A549 (cell line): ENCODE data around the gene PEAK3. TPM values are rescaled to one million over a fixed set of nuclear protein-coding genes. Genes with fewer than 3 reads are reported as not detected.

Source experiments
- ATAC-seq, 2 experiments: fragments of 200-7000 bp in 1 of 2; fragments of >200 bp in 1 of 2; cut with Nextera tagmentation in 1 of 2; cut with Tn5 transposase in 1 of 2; 3 replicates each; pipeline versions ENCODE4 v1.8.0 to v1.9.1; 2018 to 2020; ENCODE audit warnings: mild to moderate bottlenecking in 1 of 2, moderate library complexity in 1 of 2
- CTCF ChIA-PET: fragments of 300-600 bp; sonication (Branson Sonifier 250); formaldehyde crosslinking; extraction: SDS; loops from one replicate; lab custom pipeline; 2021; ENCODE audit warnings: antibody characterized with exemption, inconsistent platforms; lab: Yijun Ruan, JAX
- POLR2A ChIA-PET: fragments of 350-600 bp; formaldehyde crosslinking; extraction: SDS; loops from one replicate; lab custom pipeline; 2021; ENCODE audit warnings: antibody characterized with exemption, inconsistent platforms; lab: Yijun Ruan, JAX
- DNase-seq, 2 experiments: peaks; one replicate each; pipeline versions ENCODE4 v3.0.0 to v3.0.0-alpha.2; 2011 to 2016; ENCODE audit warnings: low read depth in 1 of 2, low spot score in 1 of 2
- FAIRE-seq: peaks from 2 replicates; lab custom pipeline; 2011; peaks lifted over from hg19 to GRCh38; lab: Jason Lieb, UNC
- H3K27ac ChIP-seq, 2 experiments: fragments of >200 bp; sonication (Bioruptor Twin); formaldehyde crosslinking; 3 replicates each; pipeline ENCODE4 v1.5.1; 2016 to 2017
- H3K4me1 ChIP-seq: fragments of >200 bp; sonication (Bioruptor Twin); formaldehyde crosslinking; 3 replicates; pipeline ENCODE4 v1.6.1; 2016
- H3K4me2 ChIP-seq: fragments of >200 bp; sonication (Bioruptor Twin); formaldehyde crosslinking; 3 replicates; pipeline ENCODE4 v1.6.1; 2016
- H3K4me3 ChIP-seq: fragments of >200 bp; sonication (Bioruptor Twin); formaldehyde crosslinking; 3 replicates; pipeline ENCODE4 v1.5.1; 2016
- H3K9me3 ChIP-seq: fragments of >200 bp; sonication (Bioruptor Twin); formaldehyde crosslinking; 3 replicates; pipeline ENCODE4 v1.6.1; 2016
- ATOH8 ChIP-seq: fragments of 250-450 bp; sonication (Bioruptor Pico); IDR thresholded peaks from 2 replicates; pipeline ENCODE4 v1.5.0; 2020; ENCODE audit warnings: low read depth, mild to moderate bottlenecking, moderate library complexity
- BHLHE40 ChIP-seq: IDR thresholded peaks from 2 replicates; pipeline ENCODE4 v1.6.1; 2012; ENCODE audit warnings: low read depth, low read length, inconsistent platforms
- CHD2 ChIP-seq: fragments of 150-350 bp; IDR thresholded peaks from 2 replicates; pipeline ENCODE4 v1.6.1; 2014; ENCODE audit warnings: low read length; ENCODE audit not compliant: partially characterized antibody
- EHMT2 ChIP-seq: fragments of 200-600 bp; sonication (generic); IDR thresholded peaks from 2 replicates; pipeline ENCODE4 v1.6.1; 2016; ENCODE audit warnings: antibody characterized with exemption, low read depth, mild to moderate bottlenecking, moderate library complexity
- FOSB ChIP-seq: fragments of 250-450 bp; sonication (Bioruptor Pico); IDR thresholded peaks from 2 replicates; pipeline ENCODE4 v1.5.0; 2020; ENCODE audit warnings: mild to moderate bottlenecking, moderate library complexity
- GATA3 ChIP-seq: IDR thresholded peaks from 2 replicates; pipeline ENCODE4 v1.6.1; 2012; ENCODE audit warnings: borderline replicate concordance
- HDAC2 ChIP-seq: fragments of 200-600 bp; sonication (generic); IDR thresholded peaks from 2 replicates; pipeline ENCODE4 v1.6.1; 2016
- HEYL ChIP-seq: fragments of 250-450 bp; sonication (Bioruptor Pico); IDR thresholded peaks from 2 replicates; pipeline ENCODE4 v1.8.0; 2021; ENCODE audit warnings: mild to moderate bottlenecking, moderate library complexity
- HOXA7 ChIP-seq: fragments of 250-450 bp; sonication (Bioruptor Pico); IDR thresholded peaks from 2 replicates; pipeline ENCODE4 v1.5.0; 2020; ENCODE audit warnings: mild to moderate bottlenecking, moderate library complexity
- HOXB5 ChIP-seq: fragments of 250-450 bp; sonication (Bioruptor Pico); IDR thresholded peaks from 2 replicates; pipeline ENCODE4 v1.5.0; 2020; ENCODE audit warnings: mild to moderate bottlenecking, moderate library complexity
- KDM5A ChIP-seq: fragments of 200-600 bp; sonication (generic); IDR thresholded peaks from 2 replicates; pipeline ENCODE4 v1.6.1; 2016; ENCODE audit warnings: antibody characterized with exemption, mild to moderate bottlenecking
- NPAS2 ChIP-seq: fragments of 250-450 bp; sonication (Bioruptor Pico); IDR thresholded peaks from 2 replicates; pipeline ENCODE4 v1.8.0; 2022; ENCODE audit warnings: mild to moderate bottlenecking, moderate library complexity, borderline replicate concordance
- PHF8 ChIP-seq: fragments of 200-600 bp; sonication (generic); IDR thresholded peaks from 2 replicates; pipeline ENCODE4 v1.6.1; 2016; ENCODE audit warnings: low read depth, mild to moderate bottlenecking, antibody characterized with exemption, moderate library complexity, borderline replicate concordance
- RARB ChIP-seq: fragments of 250-450 bp; sonication (Bioruptor Pico); IDR thresholded peaks from 2 replicates; pipeline ENCODE4 v1.8.0; 2021; ENCODE audit warnings: mild to moderate bottlenecking, moderate library complexity
- RNF2 ChIP-seq: fragments of 200-600 bp; sonication (generic); IDR thresholded peaks from 2 replicates; pipeline ENCODE4 v1.6.1; 2016; ENCODE audit warnings: low read depth, mild to moderate bottlenecking, antibody characterized with exemption, moderate library complexity, borderline replicate concordance
- SMC3 ChIP-seq: fragments of >200 bp; sonication (Bioruptor Twin); formaldehyde crosslinking; IDR thresholded peaks from 3 replicates; pipeline ENCODE4 v1.6.1; 2018; ENCODE audit warnings: inconsistent platforms
- TP53 ChIP-seq: fragments of 250-450 bp; sonication (Bioruptor Pico); IDR thresholded peaks from 2 replicates; pipeline ENCODE4 v1.5.0; 2021; ENCODE audit warnings: mild to moderate bottlenecking, moderate library complexity
- ZC3H11A ChIP-seq: fragments of 450-650 bp; IDR thresholded peaks from 2 replicates; pipeline ENCODE4 v1.6.1; 2014; ENCODE audit warnings: antibody characterized with exemption, mild to moderate bottlenecking
- WGBS: methylation state at CpG from one replicate; pipeline ENCODE4 v1.1.6; 2017; ENCODE audit errors: missing lambda C conversion rate; 5-methylcytosine and 5-hydroxymethylcytosine counted together
- polyA plus RNA-seq, 4 experiments: library from polyadenylated mRNA; depleted of rRNA in 3 of 4; stranded (reverse); fragments of >200 nt; fragmentation: RNase III in 1 of 4; extraction: RNeasy Plus Mini Kit Qiagen cat#74134 plus additional on column Dnase treatment in 1 of 4; gene quantifications; 2 replicates in 3 of 4; 3 replicates in 1 of 4; pipeline ENCODE4 v1.2.3, GENCODE V29; 2011 to 2017
- TF ChIP-seq, protein P1 (sequence below): fragments of 250-450 bp; sonication (Bioruptor Pico); IDR thresholded peaks from 2 replicates; pipeline ENCODE4 v1.5.0; 2021; ENCODE audit warnings: mild to moderate bottlenecking, moderate library complexity, borderline replicate concordance
- TF ChIP-seq, protein P2 (sequence below): fragments of 200-600 bp; sonication (generic); IDR thresholded peaks from 2 replicates; pipeline ENCODE4 v1.6.1; 2016; ENCODE audit warnings: antibody characterized with exemption, mild to moderate bottlenecking, moderate library complexity

Gene PEAK3
- polyA plus RNA-seq, 2 of the 4 experiments (the other 2 are of a cell fraction): not detected

GRCh38 chr19:2325281-2326046, 43.5 kb upstream of the PEAK3 start:
- TF ChIP-seq PHF8 (no peak), NPAS2 (CRISPR knock-in tag) (no peak), HOXB5 (no peak), HOXA7 (CRISPR knock-in tag) (no peak), EHMT2 (no peak), GATA3 (no peak)
- no peak for DNase-seq
- Histone ChIP-seq H3K4me1 (peaks cover 19% of the 10 kb centered on the region), H3K4me2 (no peak overlapping the region), H3K4me3 (no peak overlapping the region), H3K27ac (no peak overlapping the region), H3K9me3 (no peaks in the 10 kb centered on the region)
- 91% methylated on average over 13 of the region's 29 CpGs for WGBS
- no peak for ATAC-seq
- no peak for FAIRE-seq
- CTCF ChIA-PET: interaction anchor here (0.9 to 2.3 kb wide), 2 partner anchors 10 to 169 kb away, joined by 3 to 6 read pairs; no protein-coding TSS in a partner anchor
- POLR2A ChIA-PET: no interaction called here

DNA sequence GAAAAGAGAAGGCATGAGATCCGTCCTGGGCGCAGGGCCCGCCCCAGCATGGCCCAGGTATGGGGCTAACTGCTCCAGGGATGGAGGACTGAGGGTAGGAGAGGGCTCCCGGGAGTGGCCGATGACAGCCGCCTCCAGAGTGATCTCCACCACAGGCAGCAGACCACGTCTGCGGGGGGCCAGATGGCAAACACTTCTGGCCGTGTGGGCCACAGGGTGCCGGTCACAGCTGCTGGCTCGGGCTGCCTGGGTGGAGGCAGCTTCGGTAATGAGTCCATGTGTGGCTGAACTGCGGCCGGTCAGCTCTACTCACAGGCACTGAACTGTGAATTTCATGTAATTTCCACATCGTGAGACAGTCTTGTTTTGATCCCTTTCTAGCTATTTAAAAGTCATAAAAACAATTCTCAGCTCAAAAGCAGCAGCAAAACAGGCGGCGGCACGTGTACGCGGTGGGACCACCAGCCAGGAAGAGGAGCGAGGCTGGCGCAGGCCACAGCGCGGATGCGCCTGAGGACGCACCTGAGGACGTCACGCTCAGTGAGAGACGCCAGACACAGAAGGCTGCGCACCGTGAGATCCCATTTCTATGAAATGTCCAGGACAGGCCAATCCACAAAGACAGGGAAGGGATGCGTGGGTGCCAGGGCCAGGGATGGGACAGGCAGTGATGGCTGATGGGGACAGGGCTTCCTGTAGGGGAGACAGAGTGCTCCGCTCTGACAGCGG, 42.4 kb upstream of the PEAK3 start:
- no peak for DNase-seq
- POLR2A ChIA-PET: no interaction called here
- CTCF ChIA-PET: no interaction called here

More for the DNA sequence above, 42.4 kb upstream of the PEAK3 start:
- Histone ChIP-seq H3K4me1 (peaks cover 9% of the 10 kb centered on the region), H3K4me2 (no peak overlapping the region), H3K4me3 (no peak overlapping the region), H3K9me3 (no peaks in the 10 kb centered on the region), H3K27ac (no peak overlapping the region)
- WGBS: 95% methylated on average over 27 of the region's 34 CpGs
- FAIRE-seq (no peak), ATAC-seq (no peak)
- no peak for TF ChIP-seq GATA3
- TF ChIP-seq ZC3H11A: no peak
- no peak for TF ChIP-seq ATOH8
- TF ChIP-seq FOSB: no peak
- TF ChIP-seq SMC3: no peak
- TF ChIP-seq, protein P1, sequence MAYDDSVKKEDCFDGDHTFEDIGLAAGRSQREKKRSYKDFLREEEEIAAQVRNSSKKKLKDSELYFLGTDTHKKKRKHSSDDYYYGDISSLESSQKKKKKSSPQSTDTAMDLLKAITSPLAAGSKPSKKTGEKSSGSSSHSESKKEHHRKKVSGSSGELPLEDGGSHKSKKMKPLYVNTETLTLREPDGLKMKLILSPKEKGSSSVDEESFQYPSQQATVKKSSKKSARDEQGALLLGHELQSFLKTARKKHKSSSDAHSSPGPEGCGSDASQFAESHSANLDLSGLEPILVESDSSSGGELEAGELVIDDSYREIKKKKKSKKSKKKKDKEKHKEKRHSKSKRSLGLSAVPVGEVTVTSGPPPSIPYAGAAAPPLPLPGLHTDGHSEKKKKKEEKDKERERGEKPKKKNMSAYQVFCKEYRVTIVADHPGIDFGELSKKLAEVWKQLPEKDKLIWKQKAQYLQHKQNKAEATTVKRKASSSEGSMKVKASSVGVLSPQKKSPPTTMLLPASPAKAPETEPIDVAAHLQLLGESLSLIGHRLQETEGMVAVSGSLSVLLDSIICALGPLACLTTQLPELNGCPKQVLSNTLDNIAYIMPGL: no peak
- TF ChIP-seq RARB (CRISPR knock-in tag): no peak
- TF ChIP-seq KDM5A: no peak
- no peak for TF ChIP-seq HEYL (CRISPR knock-in tag)
- TF ChIP-seq RNF2: no peak
- no peak for TF ChIP-seq TP53 (CRISPR knock-in tag)
- TF ChIP-seq, protein P2, sequence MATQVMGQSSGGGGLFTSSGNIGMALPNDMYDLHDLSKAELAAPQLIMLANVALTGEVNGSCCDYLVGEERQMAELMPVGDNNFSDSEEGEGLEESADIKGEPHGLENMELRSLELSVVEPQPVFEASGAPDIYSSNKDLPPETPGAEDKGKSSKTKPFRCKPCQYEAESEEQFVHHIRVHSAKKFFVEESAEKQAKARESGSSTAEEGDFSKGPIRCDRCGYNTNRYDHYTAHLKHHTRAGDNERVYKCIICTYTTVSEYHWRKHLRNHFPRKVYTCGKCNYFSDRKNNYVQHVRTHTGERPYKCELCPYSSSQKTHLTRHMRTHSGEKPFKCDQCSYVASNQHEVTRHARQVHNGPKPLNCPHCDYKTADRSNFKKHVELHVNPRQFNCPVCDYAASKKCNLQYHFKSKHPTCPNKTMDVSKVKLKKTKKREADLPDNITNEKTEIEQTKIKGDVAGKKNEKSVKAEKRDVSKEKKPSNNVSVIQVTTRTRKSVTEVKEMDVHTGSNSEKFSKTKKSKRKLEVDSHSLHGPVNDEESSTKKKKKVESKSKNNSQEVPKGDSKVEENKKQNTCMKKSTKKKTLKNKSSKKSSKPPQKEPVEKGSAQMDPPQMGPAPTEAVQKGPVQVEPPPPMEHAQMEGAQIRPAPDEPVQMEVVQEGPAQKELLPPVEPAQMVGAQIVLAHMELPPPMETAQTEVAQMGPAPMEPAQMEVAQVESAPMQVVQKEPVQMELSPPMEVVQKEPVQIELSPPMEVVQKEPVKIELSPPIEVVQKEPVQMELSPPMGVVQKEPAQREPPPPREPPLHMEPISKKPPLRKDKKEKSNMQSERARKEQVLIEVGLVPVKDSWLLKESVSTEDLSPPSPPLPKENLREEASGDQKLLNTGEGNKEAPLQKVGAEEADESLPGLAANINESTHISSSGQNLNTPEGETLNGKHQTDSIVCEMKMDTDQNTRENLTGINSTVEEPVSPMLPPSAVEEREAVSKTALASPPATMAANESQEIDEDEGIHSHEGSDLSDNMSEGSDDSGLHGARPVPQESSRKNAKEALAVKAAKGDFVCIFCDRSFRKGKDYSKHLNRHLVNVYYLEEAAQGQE: no peak
- TF ChIP-seq BHLHE40: no peak
- no peak for TF ChIP-seq HDAC2
- no peak for TF ChIP-seq CHD2
- TF ChIP-seq EHMT2: no peak
